GM12872 (cell line): Measurements from ENCODE around the gene PPP1R12A.

Experiments used
- CTCF ChIP-seq: IDR thresholded peaks from 3 replicates; pipeline ENCODE4 v1.5.1; 2011; ENCODE audit warnings: low read depth, mild to moderate bottlenecking, low read length, moderate library complexity; ENCODE audit not compliant: insufficient read depth

Gene PPP1R12A

DNA sequence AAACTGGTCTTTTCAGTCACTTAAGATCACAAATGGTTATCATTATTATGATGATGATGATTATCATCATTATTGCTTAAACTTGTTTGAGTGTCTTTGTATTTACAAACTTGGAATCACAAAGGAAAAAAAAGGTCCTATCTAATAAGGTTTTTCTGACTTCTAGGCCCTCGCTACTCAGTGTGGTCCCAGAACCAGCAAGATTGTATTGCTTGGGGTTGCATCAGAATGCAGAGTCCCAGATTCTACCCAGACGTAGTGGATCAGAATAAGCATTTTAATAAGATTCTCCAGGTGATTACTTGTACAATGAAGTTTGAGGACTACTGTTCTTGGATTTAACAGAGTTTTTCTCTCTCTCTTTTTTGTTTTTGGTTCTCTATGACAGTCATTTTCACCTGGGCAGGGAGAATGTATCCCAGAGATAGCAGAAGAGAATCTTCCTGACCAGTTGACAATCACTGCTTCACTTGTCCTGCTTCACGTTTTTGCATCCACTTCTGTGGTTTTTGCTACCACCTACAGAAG lies 29.3 kb upstream of the PPP1R12A start:
- no peak for TF ChIP-seq CTCF

- no peak for TF ChIP-seq CTCF
These were observed 26.5 kb upstream of the PPP1R12A start for GRCh38 chr12:79961411-79961810.

- TF ChIP-seq CTCF: no peak
These were observed 24.6 kb upstream of the PPP1R12A start for GRCh38 chr12:79959484-79959883.

GRCh38 chr12:79956896-79957295 lies 22.0 kb upstream of the PPP1R12A start:
- TF ChIP-seq CTCF: no peak

DNA sequence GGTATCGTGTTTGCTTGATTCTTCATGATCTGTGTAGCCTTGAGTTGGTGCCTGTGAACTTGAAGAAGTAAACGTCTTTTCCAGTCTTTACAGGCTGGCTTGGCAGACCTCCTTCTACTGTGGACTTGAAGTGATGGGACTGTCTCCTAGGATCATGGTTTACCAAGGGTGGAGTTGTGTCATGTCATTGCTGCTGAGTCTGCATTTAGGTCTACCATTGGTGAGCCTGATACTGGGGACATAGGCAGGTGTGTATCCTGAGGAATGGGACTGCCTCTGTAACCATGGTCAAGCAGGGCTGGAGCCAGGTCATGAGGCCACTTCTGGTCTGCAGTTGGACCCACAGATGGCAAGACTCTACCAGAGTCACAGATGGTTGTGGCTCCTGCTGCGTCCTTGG lies 20.7 kb upstream of the PPP1R12A start:
- no peak for TF ChIP-seq CTCF

DNA sequence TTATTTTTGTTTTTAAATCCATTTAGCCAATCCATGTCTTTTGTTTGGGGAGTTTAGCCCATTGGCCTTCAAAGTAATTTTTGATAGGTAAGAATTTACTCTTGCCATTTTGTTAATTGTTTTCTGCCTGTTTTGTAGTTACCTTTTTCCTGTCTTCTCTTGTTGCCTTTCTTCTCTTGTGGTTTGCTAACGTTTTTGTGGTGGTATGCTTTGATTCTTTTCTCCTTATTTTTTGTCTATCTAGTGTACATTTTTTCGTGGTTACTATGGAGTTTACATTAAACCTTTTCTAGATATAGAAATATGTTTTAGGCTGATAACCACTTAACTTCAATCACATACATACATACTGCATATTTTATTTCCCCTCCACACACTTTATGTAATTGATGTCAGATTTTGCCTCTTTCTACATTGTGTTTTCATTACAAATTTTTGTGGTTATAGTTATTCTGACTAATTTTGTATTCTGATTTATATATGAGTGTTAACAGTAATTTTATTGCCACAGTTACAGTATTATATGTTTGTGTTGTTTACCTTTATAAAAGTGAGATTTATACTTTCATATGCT lies 19.2 kb upstream of the PPP1R12A start:
- no peak for TF ChIP-seq CTCF

DNA sequence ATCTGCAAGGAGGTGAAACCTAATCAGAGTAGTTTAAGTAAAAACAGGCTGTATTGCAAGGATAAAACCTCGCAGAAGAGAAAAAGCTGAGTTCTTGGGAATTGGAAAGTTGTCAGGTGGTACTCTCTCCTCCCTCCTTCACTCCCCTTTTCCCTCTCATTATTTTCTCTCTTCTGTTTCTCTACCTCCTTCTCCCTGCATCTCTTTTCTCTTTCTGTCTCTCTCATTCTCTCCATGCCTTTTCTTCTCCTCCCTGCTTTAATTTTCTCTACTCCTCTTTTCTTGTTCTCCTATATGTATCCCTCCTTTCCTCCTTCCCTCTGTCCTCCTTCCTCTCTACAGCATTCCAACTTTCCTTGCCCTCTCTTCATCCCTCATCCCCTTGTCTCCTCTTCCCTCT lies 14.2 kb upstream of the PPP1R12A start:
- TF ChIP-seq CTCF: no peak
